ENCODE data around the gene ZNF223.

ZNF223 gene

GRCh38 chr19:44051650-44052402 is at the start of gene ZNF223:
Gene ZNF223 (plus strand): TSS chr19:44052036. CDS start chr19:44055177, 3,141 bp downstream.
- peak; percentile 71 for DNase-seq (ENCODE audit: low read depth)

- DNase-seq (ENCODE audit: low read depth), result no peak
Measured at GRCh38 chr19:44002212-44002565, 49.6 kb upstream of the ZNF223 start.

- peak; percentile 79 for DNase-seq (ENCODE audit: low read depth)
Measured at GRCh38 chr19:44002566-44003460, 49.0 kb upstream of the ZNF223 start, which contains the start of gene ZNF230. Gene ZNF230 (plus strand): TSS chr19:44002957. CDS start chr19:44007079, 4,122 bp downstream.

- DNase-seq (ENCODE audit: low read depth), result no peak
Measured at GRCh38 chr19:44003461-44004009, 48.3 kb upstream of the ZNF223 start.

GRCh38 chr19:44005973-44006372 is 45.9 kb upstream of the ZNF223 start:
- DNase-seq (ENCODE audit: low read depth), result no peak

GRCh38 chr19:44007473-44007872 is 44.4 kb upstream of the ZNF223 start:
- DNase-seq (ENCODE audit: low read depth), result no peak

GRCh38 chr19:44010468-44010867 is 41.4 kb upstream of the ZNF223 start:
- DNase-seq (ENCODE audit: low read depth), result no peak

- no peak for DNase-seq (ENCODE audit: low read depth)
Measured at GRCh38 chr19:44019498-44019897, 32.3 kb upstream of the ZNF223 start.

GRCh38 chr19:44021221-44021620 is 30.6 kb upstream of the ZNF223 start:
- DNase-seq (ENCODE audit: low read depth), result no peak

GRCh38 chr19:44024900-44025216 is 27.0 kb upstream of the ZNF223 start:
- no peak for DNase-seq (ENCODE audit: low read depth)

GRCh38 chr19:44025217-44025936 is 26.5 kb upstream of the ZNF223 start, which contains the start of gene ZNF222:
Gene ZNF222 (plus strand): TSS chr19:44025379. CDS start chr19:44025437, 58 bp downstream.
- DNase-seq (ENCODE audit: low read depth), result peak; percentile 65

GRCh38 chr19:44026622-44027021 is 25.2 kb upstream of the ZNF223 start:
- DNase-seq (ENCODE audit: low read depth), result no peak

GRCh38 chr19:44032001-44032610 is 19.7 kb upstream of the ZNF223 start:
- DNase-seq (ENCODE audit: low read depth), result no peak

GRCh38 chr19:44042147-44042546 is 9.7 kb upstream of the ZNF223 start:
- no peak for DNase-seq (ENCODE audit: low read depth)

- DNase-seq (ENCODE audit: low read depth), result no peak
Measured at GRCh38 chr19:44050740-44051649, 841 bp upstream of the ZNF223 start.

GRCh38 chr19:44055870-44056269 is 4.0 kb downstream of the ZNF223 start:
- no peak for DNase-seq (ENCODE audit: low read depth)

- DNase-seq (ENCODE audit: low read depth), result no peak
Measured at GRCh38 chr19:44059229-44059628, 7.4 kb downstream of the ZNF223 start.

GRCh38 chr19:44061038-44061437 is 9.2 kb downstream of the ZNF223 start:
- no peak for DNase-seq (ENCODE audit: low read depth)

GRCh38 chr19:44066305-44066704 is 14.5 kb downstream of the ZNF223 start:
- DNase-seq (ENCODE audit: low read depth), result no peak

- DNase-seq (ENCODE audit: low read depth), result no peak
Measured at GRCh38 chr19:44069415-44069814, 17.6 kb downstream of the ZNF223 start.
